Heart left ventricle (tissue), 16 donors: ENCODE measurements around the gene NACC2. TPM values are rescaled to one million over a fixed set of nuclear protein-coding genes. Genes with fewer than 3 reads are reported as not detected.
"Not testable (repeated sequence)": the region's sequence is repeated elsewhere in the genome, so short reads cannot be mapped to it uniquely, and the experiment has no call there.

Experiments used
- ATAC-seq, 4 donors: fragments of 200-7000 bp; cut with Tn5 transposase; one replicate each; pipeline ENCODE4 v1.9.1; 2020 to 2022; ENCODE audit warnings: moderate library complexity in 4 of 4, mild to moderate bottlenecking in 3 of 4, moderate number of reproducible peaks in 1 of 4
- DNase-seq, 5 donors: peaks; one replicate each; pipeline ENCODE4 v3.0.0-alpha.2; 2020
- H3K27ac ChIP-seq, 12 donors: fragments of 200-600 bp; sonication (generic) in 4 of 12; one replicate each; pipeline versions ENCODE4 v1.5.0 to v1.8.0; 2016 to 2022; ENCODE audit warnings: mild to moderate bottlenecking in 2 of 12
- H3K27me3 ChIP-seq, 9 donors: fragments of 200-600 bp; sonication (generic) in 2 of 9; one replicate each; pipeline versions ENCODE4 v1.5.1 to v1.8.0; 2016 to 2022; ENCODE audit warnings: mild to moderate bottlenecking in 3 of 9
- H3K36me3 ChIP-seq, 9 donors: fragments of 200-600 bp; sonication (generic) in 2 of 9; one replicate each; pipeline versions ENCODE4 v1.5.0 to v1.8.0; 2018 to 2022; ENCODE audit warnings: mild to moderate bottlenecking in 2 of 9
- H3K4me1 ChIP-seq, 12 donors: fragments of 200-600 bp; sonication (generic) in 4 of 12; one replicate each; pipeline versions ENCODE4 v1.5.0 to v1.8.0; 2016 to 2022; ENCODE audit warnings: mild to moderate bottlenecking in 3 of 12
- H3K4me3 ChIP-seq, 12 donors: fragments of 200-600 bp; sonication (generic) in 4 of 12; one replicate each; pipeline versions ENCODE4 v1.5.0 to v1.8.0; 2017 to 2022; ENCODE audit warnings: mild to moderate bottlenecking in 9 of 12, moderate library complexity in 4 of 12
- H3K9me3 ChIP-seq, 12 donors: fragments of 200-600 bp; sonication (generic) in 4 of 12; one replicate each; pipeline versions ENCODE4 v1.5.0 to v1.8.0; 2016 to 2022; ENCODE audit warnings: mild to moderate bottlenecking in 1 of 12
- POLR2A ChIP-seq, 2 donors: fragments of 450-650 bp; IDR thresholded peaks; one replicate each; pipeline ENCODE4 v1.6.1; 2017; ENCODE audit warnings: antibody characterized with exemption in 2 of 2, mild to moderate bottlenecking in 2 of 2, moderate library complexity in 2 of 2
- WGBS, 4 donors: extraction: QIAGEN DNeasy Blood & Tissue Kit in 2 of 4; methylation state at CpG; one replicate each; pipeline versions ENCODE4 v1.1.5 to v1.1.7; 2013 to 2018; 5-methylcytosine and 5-hydroxymethylcytosine counted together
- intact Hi-C, 10 donors: fragments of 100-400 bp; cut with DNase I; formaldehyde crosslinking; loops; one replicate each; pipeline versions ENCODE4 v1.11.1 to v1.14.2; 2022
- polyA plus RNA-seq, 2 donors: library from polyadenylated mRNA; stranded (reverse); fragments of 200-250 nt; gene quantifications; one replicate each; pipeline ENCODE4 v1.2.3, GENCODE V29; 2013
- total RNA-seq, 9 donors: library from RNA; depleted of rRNA in 2 of 9; stranded (reverse); fragments of >200 nt in 2 of 9; fragmentation: NEBNext Ultra II Directional in 3 of 9; extraction: Animal tissue kit (Norgen Biotek cat#: 25700) in 3 of 9; gene quantifications; one replicate each; pipeline versions ENCODE4 v1.1.0 to v1.2.4, GENCODE V29; 2016 to 2023
- TF ChIP-seq, protein P1 (sequence below), 12 donors: fragments of 200-600 bp; sonication (generic) in 4 of 12; IDR thresholded peaks; one replicate each; pipeline versions ENCODE4 v1.5.0 to v1.8.0; 2018 to 2022; ENCODE audit warnings: antibody characterized with exemption in 12 of 12, mild to moderate bottlenecking in 5 of 12
- donor health status: ischemic (EF 13 %, LVEDD 7.1; RV severe dilation, severe dysfunction).
- donor health status: healthy with polysubstance abuse.
- donor health status: DM: no; HTN: yes; CAD: no.
- donor health status: DM: no; HTN: no; CAD: no.
- donor health status: ischemic (EF 25% LVEDD 6.9; RV normal size, moderate dysfunction).
- donor health status: ischemic (EF 25% LVEDD 5.7; RV mildly dilated, moderate dysfunction).
- donor health status: healthy.
- donor health status: DM: yes; HTN: yes; CAD: no.
- donor health status: ischemic (EF 35%, LVEDD 5.7; RV mildly dilated, moderate dysfunction).
- donor health status: nonischemic (EF 11% LVEDD 7.7; RV severe dilation, severe dysfunction).
- donor health status: DM: yes; HTN: yes; CAD: no.
- donor health status: PGD.
- donor health status: ischemic (EF 29% LVEDD 5.4; RV normal size, mild dysfunction).
- donor health status: nonischemic (EF 23%, LVEDD 6.1; RV moderate dilation, normal function).

The NACC2 gene
- total and polyA plus RNA-seq, 11 donors: 17.9 to 66.5 (median 47.4) TPM

DNA sequence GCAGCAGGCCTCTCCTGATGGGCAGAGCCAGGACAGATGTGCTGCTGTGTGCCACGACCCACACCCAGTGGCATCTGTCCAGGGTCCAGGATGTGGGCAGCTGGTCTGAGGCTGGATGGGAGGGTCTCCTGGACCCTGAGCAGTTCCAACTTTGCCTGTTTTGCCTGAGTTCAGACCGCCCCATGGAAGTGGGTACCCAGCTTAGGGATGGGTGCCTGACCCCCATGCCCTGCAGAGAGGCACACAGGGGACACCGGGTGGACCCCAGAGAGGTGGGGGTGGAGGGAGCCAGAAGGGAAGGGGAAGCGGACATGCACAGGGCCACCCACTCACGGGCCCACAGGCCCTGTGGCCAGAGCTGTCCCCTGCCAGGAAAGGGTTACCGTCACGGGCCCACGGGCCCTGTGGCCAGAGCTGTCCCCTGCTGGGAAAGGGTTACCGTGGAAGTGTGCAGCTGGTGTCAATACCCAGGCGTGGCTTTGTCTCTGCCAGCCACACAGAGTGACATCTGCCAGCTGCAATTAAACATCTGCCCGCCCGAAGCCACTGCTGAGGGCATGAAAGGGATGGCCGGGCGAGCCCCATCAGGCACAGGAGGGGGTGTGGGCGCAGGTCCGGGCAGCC lies 50.0 kb downstream of the NACC2 start:
- Histone ChIP-seq H3K36me3 (peaks cover 0 to 59% (median 32%) of the 10 kb centered on the region in 9 donors), H3K4me1 (peaks cover 0 to 64% (median 16%) of the 10 kb centered on the region in 12 donors), H3K4me3 (no peak overlapping the region), H3K27me3 (no peaks in the 10 kb centered on the region), H3K9me3 (peaks cover 0 to 5% (median 0%) of the 10 kb centered on the region in 12 donors), H3K27ac (no peak overlapping the region)
- DNase-seq (no peak), ATAC-seq (no peak)
- 70 to 86% (median 83%) methylated on average over 13 to 16 of the region's 16 CpGs for WGBS, 4 donors
- TF ChIP-seq POLR2A (IDR thresholded peaks at IDR 0.05): no peak
- TF ChIP-seq, protein P1, sequence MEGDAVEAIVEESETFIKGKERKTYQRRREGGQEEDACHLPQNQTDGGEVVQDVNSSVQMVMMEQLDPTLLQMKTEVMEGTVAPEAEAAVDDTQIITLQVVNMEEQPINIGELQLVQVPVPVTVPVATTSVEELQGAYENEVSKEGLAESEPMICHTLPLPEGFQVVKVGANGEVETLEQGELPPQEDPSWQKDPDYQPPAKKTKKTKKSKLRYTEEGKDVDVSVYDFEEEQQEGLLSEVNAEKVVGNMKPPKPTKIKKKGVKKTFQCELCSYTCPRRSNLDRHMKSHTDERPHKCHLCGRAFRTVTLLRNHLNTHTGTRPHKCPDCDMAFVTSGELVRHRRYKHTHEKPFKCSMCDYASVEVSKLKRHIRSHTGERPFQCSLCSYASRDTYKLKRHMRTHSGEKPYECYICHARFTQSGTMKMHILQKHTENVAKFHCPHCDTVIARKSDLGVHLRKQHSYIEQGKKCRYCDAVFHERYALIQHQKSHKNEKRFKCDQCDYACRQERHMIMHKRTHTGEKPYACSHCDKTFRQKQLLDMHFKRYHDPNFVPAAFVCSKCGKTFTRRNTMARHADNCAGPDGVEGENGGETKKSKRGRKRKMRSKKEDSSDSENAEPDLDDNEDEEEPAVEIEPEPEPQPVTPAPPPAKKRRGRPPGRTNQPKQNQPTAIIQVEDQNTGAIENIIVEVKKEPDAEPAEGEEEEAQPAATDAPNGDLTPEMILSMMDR (IDR thresholded peaks at IDR 0.05): no peak
- intact Hi-C loops: loop anchor here in 1 of 10 donors (10.0 kb wide), 1 partner anchor 50 kb away; no protein-coding TSS in a partner anchor

DNA sequence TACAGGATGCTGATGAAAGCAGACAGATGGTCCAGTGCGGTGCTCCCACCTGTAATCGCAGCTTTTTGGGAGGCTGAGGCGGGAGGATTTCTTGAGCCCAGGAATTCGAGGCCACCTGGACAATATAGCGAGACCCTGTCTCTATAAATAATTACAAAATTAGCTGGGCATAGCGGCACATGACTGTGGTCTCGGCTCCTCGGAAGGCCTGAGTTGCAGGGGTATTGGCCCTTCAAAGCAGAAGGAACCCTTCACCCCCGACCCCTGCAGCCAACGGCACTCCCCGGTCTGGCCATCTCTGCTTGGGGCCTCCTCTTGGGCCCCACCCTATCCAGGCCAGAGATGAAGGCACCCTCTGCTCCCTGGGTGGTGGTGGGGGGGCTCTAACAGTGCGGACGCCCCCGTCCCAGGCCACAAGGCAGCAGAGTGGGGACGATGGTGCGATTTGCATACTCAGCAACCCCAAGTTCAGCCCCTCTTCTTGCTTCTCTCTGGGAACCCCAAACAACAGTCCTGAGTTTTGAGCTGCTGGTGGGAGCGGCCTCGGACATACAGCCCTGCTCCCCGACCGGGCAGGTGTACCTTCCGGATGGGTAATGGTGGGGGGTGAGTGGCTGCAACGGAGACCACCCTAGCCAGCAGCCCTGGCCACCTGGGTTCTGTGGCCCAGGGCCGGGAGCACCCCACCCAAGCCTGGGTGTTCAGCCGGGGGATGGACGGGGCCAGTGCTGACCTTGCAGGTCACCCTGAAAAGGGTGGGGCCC lies 50.7 kb downstream of the NACC2 start:
- intact Hi-C loops: loop anchor here in 1 of 10 donors (10.0 kb wide), 1 partner anchor 50 kb away; no protein-coding TSS in a partner anchor
- Histone ChIP-seq H3K4me1 (peaks cover 0 to 62% (median 16%) of the 10 kb centered on the region in 12 donors), H3K9me3 (peaks cover 0 to 11% (median 4%) of the 10 kb centered on the region in 12 donors), H3K4me3 (no peak overlapping the region), H3K27ac (no peak overlapping the region), H3K27me3 (no peaks in the 10 kb centered on the region), H3K36me3 (peaks cover 0 to 52% (median 29%) of the 10 kb centered on the region in 9 donors)
- DNase-seq: no peak
- ATAC-seq: no peak
- TF ChIP-seq POLR2A (IDR thresholded peaks at IDR 0.05): no peak
- TF ChIP-seq, protein P1 (IDR thresholded peaks at IDR 0.05): no peak
- WGBS, 4 donors: 93 to 97% (median 95%) methylated on average over 17 to 25 of the region's 25 CpGs

DNA sequence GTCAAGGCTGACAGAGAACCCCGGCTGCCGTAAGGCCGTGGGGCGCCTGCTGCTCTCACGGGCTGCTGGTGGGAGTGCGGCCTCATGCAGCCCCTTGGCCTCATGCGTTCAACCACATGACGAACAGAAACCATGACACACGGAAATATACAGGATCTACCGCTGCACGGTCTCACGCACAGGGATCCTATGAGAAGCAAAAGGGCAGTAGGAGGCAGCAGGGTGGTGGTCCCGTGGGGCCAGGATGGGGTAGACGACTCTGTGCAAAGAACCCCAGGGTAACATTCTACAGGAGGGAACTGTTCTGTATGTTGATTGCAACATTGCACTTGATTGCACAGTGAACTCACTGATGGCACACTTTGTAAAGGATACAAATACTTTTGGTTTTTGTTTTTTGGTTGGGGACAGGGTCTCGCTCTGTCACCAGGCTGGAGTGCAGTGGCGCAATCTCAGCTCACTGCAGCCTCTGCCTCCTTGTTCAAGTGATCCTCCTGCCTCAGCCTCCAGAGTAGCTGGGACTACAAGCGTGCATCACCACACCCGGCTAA lies 51.6 kb downstream of the NACC2 start:
- H3K9me3 ChIP-seq: peaks cover 0 to 18% (median 4%) of the 10 kb centered on the region in 12 donors
- H3K4me1 ChIP-seq: peaks cover 0 to 54% (median 14%) of the 10 kb centered on the region in 12 donors
- no peak overlapping the region for H3K4me3 ChIP-seq
- 90 to 93% (median 92%) methylated on average over 18 of the region's 18 CpGs for WGBS, 4 donors
- intact Hi-C loops: loop anchor here in 1 of 10 donors (10.0 kb wide), 1 partner anchor 49 kb away; no protein-coding TSS in a partner anchor
- H3K27ac ChIP-seq: no peak overlapping the region
- TF ChIP-seq, protein P1 (IDR thresholded peaks at IDR 0.05): no peak
- no peak for TF ChIP-seq POLR2A (IDR thresholded peaks at IDR 0.05)
- H3K27me3 ChIP-seq: no peaks in the 10 kb centered on the region
- DNase-seq (no peak), ATAC-seq (no peak)
- peaks cover 0 to 43% (median 21%) of the 10 kb centered on the region in 9 donors for H3K36me3 ChIP-seq

DNA sequence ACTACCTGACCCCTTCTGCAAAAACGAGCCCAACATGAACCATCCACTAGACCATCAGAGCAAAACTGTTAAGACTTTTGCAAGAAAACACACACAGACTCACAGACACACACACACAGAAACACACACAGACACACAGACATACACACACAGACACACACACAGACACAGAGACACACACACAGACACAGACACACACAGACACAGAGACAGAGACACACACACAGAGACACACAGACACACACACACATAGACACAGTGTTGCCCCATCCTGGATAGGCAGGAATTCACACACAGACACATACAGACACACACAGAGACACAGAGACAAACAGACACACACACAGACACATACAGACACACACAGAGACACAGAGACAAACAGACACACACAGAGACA lies 52.5 kb downstream of the NACC2 start:
- TF ChIP-seq, protein P1 (IDR thresholded peaks at IDR 0.05): no peak
- TF ChIP-seq POLR2A (IDR thresholded peaks at IDR 0.05): no peak
- Histone ChIP-seq H3K36me3 (peaks cover 0 to 40% (median 17%) of the 10 kb centered on the region in 9 donors), H3K4me1 (peaks cover 0 to 44% (median 9%) of the 10 kb centered on the region in 12 donors)

DNA sequence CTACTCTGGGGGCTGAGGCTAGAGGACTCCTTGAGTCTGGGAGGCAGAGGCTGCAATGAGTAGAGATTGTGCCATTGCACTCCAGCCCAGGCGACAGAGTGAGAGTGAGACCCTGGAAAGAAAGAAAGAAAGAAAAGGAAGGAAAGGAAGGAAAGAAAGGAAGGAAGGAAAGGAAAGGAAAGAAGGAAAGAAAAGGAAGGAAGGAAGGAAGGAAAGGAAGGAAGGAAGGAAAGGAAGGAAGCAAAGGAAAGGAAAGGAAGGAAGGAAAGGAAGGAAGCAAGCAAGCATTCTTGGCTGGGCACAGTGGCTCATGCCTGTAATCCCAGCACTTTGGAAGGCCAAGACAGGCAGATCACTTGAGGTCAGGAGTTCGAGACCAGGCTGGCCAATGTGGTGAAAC lies 54.2 kb downstream of the NACC2 start:
- DNase-seq, H3K4me3 ChIP-seq, H3K27ac ChIP-seq, H3K27me3 ChIP-seq, ATAC-seq: not testable (repeated sequence)
- H3K36me3 ChIP-seq: peaks cover 0 to 38% (median 14%) of the 10 kb centered on the region in 9 donors
- intact Hi-C loops: loop anchor here in 1 of 10 donors (10.0 kb wide), 1 partner anchor 46 kb away; no protein-coding TSS in a partner anchor
- peaks cover 0 to 37% (median 11%) of the 10 kb centered on the region in 12 donors for H3K9me3 ChIP-seq
- 96 to 99% (median 97%) methylated on average over 2 of the region's 2 CpGs for WGBS, 4 donors
- H3K4me1 ChIP-seq: peaks cover 0 to 27% (median 0%) of the 10 kb centered on the region in 12 donors

More for the DNA sequence above, 52.5 kb downstream of the NACC2 start:
- Histone ChIP-seq H3K27me3 (no peaks in the 10 kb centered on the region), H3K9me3 (peaks cover 0 to 23% (median 4%) of the 10 kb centered on the region in 12 donors), H3K27ac (no peak overlapping the region), H3K4me3 (no peak overlapping the region)
- ATAC-seq (no peak), DNase-seq (no peak)
- 52 to 76% (median 60%) methylated on average over 1 of the region's 1 CpG for WGBS, 4 donors
- intact Hi-C loops: loop anchor here in 1 of 10 donors (10.0 kb wide), 1 partner anchor 48 kb away; no protein-coding TSS in a partner anchor
